T-cell (primary cell): ENCODE results near the gene GZMA. TPM values are rescaled to one million over a fixed set of nuclear protein-coding genes. Genes with fewer than 3 reads are reported as not detected.

Experiments
- ATAC-seq, 4 experiments: fragments of 200-7000 bp in 3 of 4; fragments of 150-1000 bp in 1 of 4; cut with Tn5 transposase; replicated peaks in 1 of 4; 1 replicate in 3 of 4; 2 replicates in 1 of 4; pipeline ENCODE4 v1.10.0; 2021; ENCODE audit warnings: moderate library complexity in 3 of 4, mild to moderate bottlenecking in 2 of 4, moderate number of reproducible peaks in 1 of 4
- CTCF ChIA-PET, 2 donors: fragments of 300-600 bp; sonication (Branson Sonifier 250); formaldehyde crosslinking; loops; one replicate each; lab custom pipeline; 2022; ENCODE audit warnings: antibody characterized with exemption in 2 of 2; lab: Charles Lee
- POLR2A ChIA-PET, 2 donors: fragments of 300-600 bp; sonication (Branson Sonifier 250); formaldehyde crosslinking; loops; one replicate each; lab custom pipeline; 2022; ENCODE audit warnings: antibody characterized with exemption in 2 of 2; lab: Charles Lee
- DNase-seq, 35 experiments: peaks; one replicate each; pipeline versions ENCODE4 v3.0.0 to v3.0.0-alpha.2; 2013 to 2023
- H3K27ac ChIP-seq: one replicate; pipeline ENCODE4 v1.5.1; 2013; ENCODE audit warnings: low read length
- H3K27me3 ChIP-seq, 2 experiments: replicated peaks in 1 of 2; 1 replicate in 1 of 2; 2 replicates in 1 of 2; pipeline versions ENCODE4 v1.6.1 to v1.7.0; 2013; ENCODE audit warnings: low read length in 1 of 2, mixed read lengths in 1 of 2; ENCODE audit not compliant: control insufficient read depth in 2 of 2, insufficient read depth in 2 of 2; ENCODE audit errors: extremely low read depth in 1 of 2
- H3K36me3 ChIP-seq, 2 donors: 1 replicate in 1 of 2; 2 replicates in 1 of 2; pipeline versions ENCODE4 v1.6.1 to v1.7.0; 2013; ENCODE audit warnings: low read length in 1 of 2; ENCODE audit not compliant: control insufficient read depth in 2 of 2, insufficient read depth in 1 of 2; ENCODE audit errors: extremely low read depth in 1 of 2
- H3K4me1 ChIP-seq, 2 experiments: 1 replicate in 1 of 2; 2 replicates in 1 of 2; pipeline versions ENCODE4 v1.6.1 to v1.7.0; 2013; ENCODE audit warnings: low read length in 2 of 2, mixed read lengths in 1 of 2; ENCODE audit not compliant: insufficient read depth in 2 of 2, control insufficient read depth in 1 of 2; ENCODE audit errors: extremely low read depth in 1 of 2
- H3K4me3 ChIP-seq, 2 donors: 1 replicate in 1 of 2; 2 replicates in 1 of 2; pipeline versions ENCODE4 v1.5.1 to v1.7.0; 2013; ENCODE audit warnings: mild to moderate bottlenecking in 2 of 2, low read length in 1 of 2, moderate library complexity in 1 of 2; ENCODE audit not compliant: control insufficient read depth in 1 of 2; ENCODE audit errors: extremely low read depth in 1 of 2
- H3K9me3 ChIP-seq: 2 replicates; pipeline ENCODE4 v1.7.0; 2013
- H3K27ac Mint-ChIP-seq, 2 donors: one replicate each; pipeline ENCODE4 v1.8.0; 2020 to 2021; ENCODE audit warnings: mild to moderate bottlenecking in 2 of 2, mixed read lengths in 2 of 2
- H3K27me3 Mint-ChIP-seq, 2 donors: one replicate each; pipeline ENCODE4 v1.8.0; 2021 to 2022; ENCODE audit warnings: mixed read lengths in 2 of 2
- H3K36me3 Mint-ChIP-seq: one replicate; pipeline ENCODE4 v1.8.0; 2021; ENCODE audit warnings: mixed read lengths
- H3K4me1 Mint-ChIP-seq, 3 donors: one replicate each; pipeline ENCODE4 v1.8.0; 2020 to 2022; ENCODE audit warnings: mixed read lengths in 3 of 3, mild to moderate bottlenecking in 1 of 3
- H3K4me3 Mint-ChIP-seq, 3 donors: one replicate each; pipeline ENCODE4 v1.8.0; 2020 to 2022; ENCODE audit warnings: mild to moderate bottlenecking in 3 of 3, mixed read lengths in 3 of 3, moderate library complexity in 3 of 3
- H3K9me3 Mint-ChIP-seq, 3 donors: one replicate each; pipeline ENCODE4 v1.8.0; 2020 to 2022; ENCODE audit warnings: mixed read lengths in 3 of 3
- WGBS: methylation state at CpG from one replicate; pipeline ENCODE4 v1.1.5; 2013; ENCODE audit warnings: missing lambda C conversion rate; ENCODE audit not compliant: insufficient coverage; 5-methylcytosine and 5-hydroxymethylcytosine counted together
- total RNA-seq, 35 experiments: library from RNA in 6 of 35; stranded (reverse) in 6 of 35; fragments of 120-200 nt in 1 of 35; gene quantifications; one replicate each; pipeline versions ENCODE4 v1.2.1 to v1.2.4 and lab custom pipeline; 2013 to 2026

Gene GZMA
- total RNA-seq, 5 donors from 2014 or later (not counting 1 experiment from before 2014, with no cell fraction given), result 9.9 to 86.0 (median 37.2) TPM

DNA sequence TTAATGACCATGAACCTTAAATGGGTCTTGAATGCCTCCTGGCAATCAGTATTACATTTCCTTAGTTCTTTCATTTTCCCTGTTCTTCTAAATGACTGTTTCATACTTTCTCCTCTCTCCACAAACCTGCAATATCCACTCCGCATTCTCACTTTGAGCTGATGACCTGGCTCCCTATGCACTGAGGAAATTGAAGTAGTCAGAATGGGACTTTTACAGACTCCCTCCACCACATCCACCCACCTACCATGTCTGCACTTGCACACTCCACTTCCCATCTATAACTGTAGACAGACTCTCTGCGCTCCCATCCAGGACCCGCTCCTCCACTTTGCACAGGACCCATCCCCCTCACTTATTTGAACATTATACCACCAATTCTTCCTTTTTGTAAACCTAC lies 36.2 kb upstream of the GZMA start:
- POLR2A ChIA-PET, result interaction anchor here in 1 of 2 donors (0.6 kb wide), 1 partner anchor 176 kb away, joined by 4 read pairs; no protein-coding TSS in a partner anchor
- CTCF ChIA-PET, result no interaction called here
- Mint-ChIP-seq H3K27me3 (no peaks in the 10 kb centered on the region), H3K4me1 (peaks cover 57 to 66% (median 65%) of the 10 kb centered on the region in 3 donors), H3K9me3 (no peaks in the 10 kb centered on the region), H3K27ac (no peak overlapping the region), H3K36me3 (no peaks in the 10 kb centered on the region), H3K4me3 (no peak overlapping the region)
- no peaks in the 10 kb centered on the region for H3K27me3 ChIP-seq
- no peak overlapping the region for H3K4me3 ChIP-seq
- H3K9me3 ChIP-seq, result no peaks in the 10 kb centered on the region
- H3K36me3 ChIP-seq, result no peaks in the 10 kb centered on the region
- no peak for ATAC-seq
- DNase-seq, result no peak
- WGBS, result 95% methylated on average over 2 of the region's 3 CpGs
- peaks cover 20 to 27% of the 10 kb centered on the region in 2 experiments for H3K4me1 ChIP-seq
- no peak overlapping the region for H3K27ac ChIP-seq

DNA sequence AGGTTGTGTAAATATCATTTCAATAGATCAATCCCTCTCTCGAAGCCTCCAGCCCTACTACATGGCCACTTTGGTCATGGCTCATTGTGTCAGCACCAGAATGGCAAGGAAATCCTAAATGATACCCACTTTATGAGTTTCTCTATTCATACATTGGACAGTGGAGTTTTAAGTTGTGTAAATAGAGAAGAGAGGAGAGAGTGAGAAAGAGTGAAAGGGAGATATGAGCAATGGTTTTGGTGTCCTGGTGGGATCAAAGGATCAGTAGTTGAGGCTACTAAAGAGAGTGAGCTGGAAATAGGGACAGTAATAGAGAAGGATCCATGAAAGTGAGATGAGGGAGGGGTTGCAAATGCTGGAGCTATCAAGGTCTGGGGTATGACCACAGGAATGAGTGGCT lies 31.5 kb upstream of the GZMA start:
- no CpG with 5 or more reads among the region's 1 CpG for WGBS
- ChIA-PET CTCF (no interaction called here), POLR2A (no interaction called here)
- no peak overlapping the region for H3K4me3 Mint-ChIP-seq
- H3K4me1 Mint-ChIP-seq, result peaks cover 47 to 58% (median 55%) of the 10 kb centered on the region in 3 donors
- DNase-seq, result no peak
- no peaks in the 10 kb centered on the region for H3K9me3 Mint-ChIP-seq
- Histone ChIP-seq H3K27ac (no peak overlapping the region), H3K9me3 (no peaks in the 10 kb centered on the region), H3K4me3 (no peak overlapping the region), H3K4me1 (peaks cover 18 to 37% of the 10 kb centered on the region in 2 experiments), H3K27me3 (no peaks in the 10 kb centered on the region), H3K36me3 (no peaks in the 10 kb centered on the region)
- no peaks in the 10 kb centered on the region for H3K27me3 Mint-ChIP-seq
- no peaks in the 10 kb centered on the region for H3K36me3 Mint-ChIP-seq
- H3K27ac Mint-ChIP-seq, result no peak overlapping the region
- no peak for ATAC-seq

DNA sequence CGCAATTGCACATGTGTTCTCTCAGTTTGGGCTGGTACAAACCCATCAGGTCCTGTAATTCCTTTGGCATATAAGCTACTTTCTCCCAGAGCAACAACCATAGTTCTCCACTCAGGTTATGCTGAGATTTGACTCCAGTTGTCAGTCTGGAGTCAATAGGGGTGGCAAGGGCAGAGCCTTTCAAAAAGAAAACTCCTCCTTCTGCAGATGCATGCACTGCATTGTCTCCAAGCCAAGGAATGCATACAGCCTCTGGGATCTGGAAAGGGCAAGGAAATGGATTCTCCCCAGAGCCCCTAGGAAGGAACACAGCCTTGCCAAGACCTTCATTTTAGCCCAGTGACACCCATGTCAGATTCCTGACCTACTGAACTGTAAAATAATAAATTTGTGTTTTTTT lies 31.0 kb upstream of the GZMA start:
- Histone ChIP-seq H3K4me3 (no peak overlapping the region), H3K27me3 (no peaks in the 10 kb centered on the region), H3K9me3 (no peaks in the 10 kb centered on the region), H3K36me3 (no peaks in the 10 kb centered on the region), H3K4me1 (peaks cover 18 to 37% of the 10 kb centered on the region in 2 experiments), H3K27ac (no peak overlapping the region)
- DNase-seq (no peak), ATAC-seq (no peak)
- ChIA-PET CTCF (interaction anchor here in 1 of 2 donors (1.8 kb wide), 1 partner anchor 75 kb away, joined by 3 read pairs; no protein-coding TSS in a partner anchor), POLR2A (no interaction called here)
- Mint-ChIP-seq H3K4me3 (no peak overlapping the region), H3K9me3 (no peaks in the 10 kb centered on the region), H3K27me3 (no peaks in the 10 kb centered on the region), H3K36me3 (no peaks in the 10 kb centered on the region), H3K27ac (no peak overlapping the region), H3K4me1 (peaks cover 44 to 54% (median 51%) of the 10 kb centered on the region in 3 donors)
- WGBS, result no CpG with 5 or more reads among the region's 1 CpG

DNA sequence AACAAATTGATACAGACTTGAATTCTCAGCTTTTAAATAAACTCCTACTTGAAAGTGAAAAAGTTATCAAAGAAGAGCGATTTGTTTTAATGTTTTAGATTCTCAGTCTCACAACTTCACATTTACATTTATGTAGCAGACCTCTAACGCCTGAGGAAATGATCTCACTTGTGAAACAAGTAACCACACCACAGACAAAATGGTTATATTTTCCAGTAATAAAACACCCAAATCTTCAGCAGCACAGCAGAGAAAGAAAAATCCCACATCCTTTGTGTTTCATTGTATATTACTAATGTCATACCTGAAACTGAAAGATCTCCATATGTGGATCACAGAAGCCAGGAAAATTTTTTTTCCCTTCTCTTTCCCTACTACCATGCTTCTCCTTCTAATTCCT lies 29.8 kb upstream of the GZMA start:
- H3K27ac Mint-ChIP-seq, result peak overlapping the region; percentile 77 to 89
- Histone ChIP-seq H3K4me1 (peaks cover 18 to 37% of the 10 kb centered on the region in 2 experiments), H3K36me3 (no peaks in the 10 kb centered on the region), H3K27ac (peak overlapping the region; percentile 59), H3K4me3 (no peak overlapping the region), H3K27me3 (no peaks in the 10 kb centered on the region), H3K9me3 (no peaks in the 10 kb centered on the region)
- no peaks in the 10 kb centered on the region for H3K9me3 Mint-ChIP-seq
- peaks cover 32 to 43% (median 41%) of the 10 kb centered on the region in 3 donors for H3K4me1 Mint-ChIP-seq
- CTCF ChIA-PET, result interaction anchor here (0.6 to 1.8 kb wide), 4 partner anchors 36 to 168 kb away, joined by 3 to 5 read pairs (median 3); no protein-coding TSS in a partner anchor
- no peaks in the 10 kb centered on the region for H3K27me3 Mint-ChIP-seq
- 0% methylated on average over 1 of the region's 2 CpGs for WGBS
- ATAC-seq, result peak; percentile 73 to 98 (median 92)
- POLR2A ChIA-PET, result no interaction called here
- peak overlapping the region; percentile 11 to 64 (median 36) for H3K4me3 Mint-ChIP-seq
- H3K36me3 Mint-ChIP-seq, result no peaks in the 10 kb centered on the region
- peak in 4 of 35 experiments; percentile 6 to 60 (median 8) for DNase-seq

DNA sequence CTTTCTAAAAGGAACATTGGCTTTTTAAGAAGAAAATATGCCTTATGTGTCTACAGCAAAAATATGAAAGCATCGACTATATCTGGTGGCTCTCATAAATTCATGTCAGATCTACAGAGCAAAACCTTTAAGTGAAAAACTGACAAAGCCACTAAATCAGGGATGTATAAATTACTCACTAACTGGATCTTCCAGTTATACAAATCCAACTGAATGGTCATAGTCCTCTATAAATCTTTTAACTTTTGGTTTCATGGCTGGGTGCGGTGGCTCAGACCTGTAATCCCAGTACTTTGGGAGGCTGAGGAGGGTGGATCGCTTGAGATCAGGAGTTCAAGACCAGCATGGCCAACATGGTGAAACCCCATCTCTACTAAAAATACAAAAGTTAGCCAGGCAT lies 29.2 kb upstream of the GZMA start:
- peak overlapping the region; percentile 11 to 64 (median 36) for H3K4me3 Mint-ChIP-seq
- ATAC-seq (no peak), DNase-seq (no peak)
- CTCF ChIA-PET, result interaction anchor here in 1 of 2 donors (1.2 kb wide), 1 partner anchor 168 kb away, joined by 3 read pairs; no protein-coding TSS in a partner anchor
- H3K27ac Mint-ChIP-seq, result peak overlapping the region; percentile 77 to 89
- POLR2A ChIA-PET, result no interaction called here
- Histone ChIP-seq H3K9me3 (no peaks in the 10 kb centered on the region), H3K4me1 (peaks cover 18 to 37% of the 10 kb centered on the region in 2 experiments), H3K4me3 (no peak overlapping the region), H3K27ac (peak overlapping the region; percentile 59), H3K36me3 (no peaks in the 10 kb centered on the region), H3K27me3 (no peaks in the 10 kb centered on the region)
- no peaks in the 10 kb centered on the region for H3K9me3 Mint-ChIP-seq
- peaks cover 2% of the 10 kb centered on the region for H3K36me3 Mint-ChIP-seq
- 60% methylated on average over 1 of the region's 3 CpGs for WGBS
- peaks cover 37 to 43% (median 41%) of the 10 kb centered on the region in 3 donors for H3K4me1 Mint-ChIP-seq
- no peaks in the 10 kb centered on the region for H3K27me3 Mint-ChIP-seq

DNA sequence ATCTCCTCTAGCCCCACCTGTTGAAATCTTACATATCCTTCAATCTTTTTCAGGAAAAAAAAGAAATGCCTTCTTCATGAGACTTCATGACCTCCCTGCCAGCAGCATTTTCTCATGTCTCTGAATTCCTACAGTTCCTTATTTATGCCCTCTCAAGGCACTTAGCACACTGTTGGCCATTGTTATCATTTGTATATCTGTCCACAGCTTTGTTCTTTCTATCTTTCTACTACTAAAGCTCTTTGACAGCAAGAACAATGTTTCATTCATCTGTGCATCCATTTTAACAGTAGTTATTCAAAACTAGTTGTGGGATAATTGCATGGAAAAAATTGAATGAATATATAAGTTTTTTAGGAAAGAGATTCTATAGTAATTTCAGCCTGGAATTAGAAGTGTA lies 20.9 kb upstream of the GZMA start:
- Histone ChIP-seq H3K4me1 (no peaks in the 10 kb centered on the region), H3K9me3 (no peaks in the 10 kb centered on the region), H3K27me3 (no peaks in the 10 kb centered on the region), H3K36me3 (no peaks in the 10 kb centered on the region), H3K27ac (no peak overlapping the region), H3K4me3 (no peak overlapping the region)
- ChIA-PET CTCF (no interaction called here), POLR2A (no interaction called here)
- peaks cover 4% of the 10 kb centered on the region for H3K36me3 Mint-ChIP-seq
- peaks cover 3 to 32% (median 10%) of the 10 kb centered on the region in 3 donors for H3K4me1 Mint-ChIP-seq
- no peak overlapping the region for H3K27ac Mint-ChIP-seq
- DNase-seq, result no peak
- no peaks in the 10 kb centered on the region for H3K27me3 Mint-ChIP-seq
- peaks cover 0 to 6% (median 5%) of the 10 kb centered on the region in 3 donors for H3K9me3 Mint-ChIP-seq
- H3K4me3 Mint-ChIP-seq, result no peak overlapping the region
- ATAC-seq, result no peak
